ENCODE measurements around the gene CPA4.

DNA sequence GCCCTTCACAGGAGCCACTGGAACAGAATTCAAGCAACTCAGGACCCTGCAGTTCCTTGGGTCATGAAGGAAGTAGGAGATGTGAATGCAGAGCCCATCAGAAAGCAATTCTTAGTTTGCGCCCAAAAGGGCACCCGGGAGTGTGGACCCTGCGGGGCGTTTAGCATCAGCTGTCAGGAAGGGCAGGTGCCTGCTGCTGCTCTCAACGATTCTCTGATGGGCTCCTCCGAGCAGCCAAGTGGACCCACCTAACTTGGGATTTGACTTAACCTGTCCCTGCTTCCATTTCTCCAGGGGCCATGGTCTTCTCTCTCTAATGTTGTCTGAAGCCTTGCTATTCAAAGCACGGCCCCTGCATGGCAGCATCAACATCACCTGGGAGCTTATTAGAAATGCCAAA, 68.7 kb downstream of the CPA4 start:
- TF ChIP-seq CTCF (IDR thresholded peaks at IDR 0.05) (no peak), POLR2A (IDR thresholded peaks at IDR 0.05) (no peak)
